Measurements from ENCODE around the gene GFRA4. TPM values are rescaled to one million over a fixed set of nuclear protein-coding genes. Genes with fewer than 3 reads are reported as not detected.

Gene GFRA4
- total and polyA plus RNA-seq, 2 experiments from 2014 or later, result not detected

- TF ChIP-seq, protein P1, sequence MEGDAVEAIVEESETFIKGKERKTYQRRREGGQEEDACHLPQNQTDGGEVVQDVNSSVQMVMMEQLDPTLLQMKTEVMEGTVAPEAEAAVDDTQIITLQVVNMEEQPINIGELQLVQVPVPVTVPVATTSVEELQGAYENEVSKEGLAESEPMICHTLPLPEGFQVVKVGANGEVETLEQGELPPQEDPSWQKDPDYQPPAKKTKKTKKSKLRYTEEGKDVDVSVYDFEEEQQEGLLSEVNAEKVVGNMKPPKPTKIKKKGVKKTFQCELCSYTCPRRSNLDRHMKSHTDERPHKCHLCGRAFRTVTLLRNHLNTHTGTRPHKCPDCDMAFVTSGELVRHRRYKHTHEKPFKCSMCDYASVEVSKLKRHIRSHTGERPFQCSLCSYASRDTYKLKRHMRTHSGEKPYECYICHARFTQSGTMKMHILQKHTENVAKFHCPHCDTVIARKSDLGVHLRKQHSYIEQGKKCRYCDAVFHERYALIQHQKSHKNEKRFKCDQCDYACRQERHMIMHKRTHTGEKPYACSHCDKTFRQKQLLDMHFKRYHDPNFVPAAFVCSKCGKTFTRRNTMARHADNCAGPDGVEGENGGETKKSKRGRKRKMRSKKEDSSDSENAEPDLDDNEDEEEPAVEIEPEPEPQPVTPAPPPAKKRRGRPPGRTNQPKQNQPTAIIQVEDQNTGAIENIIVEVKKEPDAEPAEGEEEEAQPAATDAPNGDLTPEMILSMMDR (IDR thresholded peaks at IDR 0.05; ENCODE audit: low read depth, low read length), result no peak
- H3K27ac ChIP-seq, result no peak overlapping the region
- no peaks in the 10 kb centered on the region for H3K4me1 ChIP-seq (ENCODE audit: low read depth)
- H3K27me3 ChIP-seq, result no peaks in the 10 kb centered on the region
- H3K4me3 ChIP-seq, result no peak overlapping the region
- no peaks in the 10 kb centered on the region for H3K9me3 ChIP-seq (ENCODE audit: low read depth)
- DNase-seq (ENCODE audit: low read depth in 1 of 2, low spot score in 1 of 2), result no peak
- no peaks in the 10 kb centered on the region for H3K36me3 ChIP-seq
These were observed 44.3 kb upstream of the GFRA4 start for GRCh38 chr20:3707508-3707899.

DNA sequence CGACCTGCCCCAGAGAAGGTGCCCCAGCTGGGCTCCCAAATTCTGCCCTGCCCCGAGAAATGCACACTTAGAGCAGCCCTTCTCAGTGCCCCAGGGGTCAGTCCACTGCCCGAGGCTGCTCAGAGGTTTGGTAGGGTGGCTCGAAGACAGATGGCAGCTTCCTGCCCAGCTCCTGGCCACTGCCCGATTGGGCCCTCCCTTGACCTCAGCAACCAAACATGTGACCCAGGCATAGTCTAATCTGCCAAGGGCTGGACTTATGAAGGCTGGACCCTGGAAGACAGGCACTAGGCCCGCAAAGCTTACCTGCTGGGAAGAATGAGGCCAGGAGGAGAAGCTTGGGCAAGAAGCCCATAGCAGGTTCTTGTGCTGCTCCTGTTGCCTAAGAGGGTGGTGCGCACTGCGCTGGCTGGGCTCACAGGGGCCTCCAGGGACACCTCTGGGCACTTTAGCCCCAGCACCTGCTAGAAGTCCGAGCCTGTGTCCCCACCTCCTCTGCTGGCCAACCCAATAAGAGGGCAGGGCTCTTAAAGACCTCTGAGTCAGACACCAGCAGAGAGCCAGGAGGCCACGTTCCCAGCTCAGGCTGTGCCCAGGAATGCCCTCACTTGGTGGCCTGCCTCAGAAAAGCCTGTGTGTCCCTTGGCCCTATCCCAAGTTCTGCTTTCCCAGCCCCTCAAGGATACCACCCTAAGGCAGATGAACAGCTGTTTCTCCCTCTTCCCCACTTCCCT lies 43.7 kb upstream of the GFRA4 start:
- Histone ChIP-seq H3K27me3 (no peaks in the 10 kb centered on the region), H3K36me3 (no peaks in the 10 kb centered on the region), H3K9me3 (ENCODE audit: low read depth) (no peaks in the 10 kb centered on the region), H3K27ac (no peak overlapping the region), H3K4me3 (no peak overlapping the region), H3K4me1 (ENCODE audit: low read depth) (no peaks in the 10 kb centered on the region)
- no peak for DNase-seq (ENCODE audit: low read depth in 1 of 2, low spot score in 1 of 2)
- TF ChIP-seq, protein P1 (IDR thresholded peaks at IDR 0.05; ENCODE audit: low read depth, low read length), result no peak

DNA sequence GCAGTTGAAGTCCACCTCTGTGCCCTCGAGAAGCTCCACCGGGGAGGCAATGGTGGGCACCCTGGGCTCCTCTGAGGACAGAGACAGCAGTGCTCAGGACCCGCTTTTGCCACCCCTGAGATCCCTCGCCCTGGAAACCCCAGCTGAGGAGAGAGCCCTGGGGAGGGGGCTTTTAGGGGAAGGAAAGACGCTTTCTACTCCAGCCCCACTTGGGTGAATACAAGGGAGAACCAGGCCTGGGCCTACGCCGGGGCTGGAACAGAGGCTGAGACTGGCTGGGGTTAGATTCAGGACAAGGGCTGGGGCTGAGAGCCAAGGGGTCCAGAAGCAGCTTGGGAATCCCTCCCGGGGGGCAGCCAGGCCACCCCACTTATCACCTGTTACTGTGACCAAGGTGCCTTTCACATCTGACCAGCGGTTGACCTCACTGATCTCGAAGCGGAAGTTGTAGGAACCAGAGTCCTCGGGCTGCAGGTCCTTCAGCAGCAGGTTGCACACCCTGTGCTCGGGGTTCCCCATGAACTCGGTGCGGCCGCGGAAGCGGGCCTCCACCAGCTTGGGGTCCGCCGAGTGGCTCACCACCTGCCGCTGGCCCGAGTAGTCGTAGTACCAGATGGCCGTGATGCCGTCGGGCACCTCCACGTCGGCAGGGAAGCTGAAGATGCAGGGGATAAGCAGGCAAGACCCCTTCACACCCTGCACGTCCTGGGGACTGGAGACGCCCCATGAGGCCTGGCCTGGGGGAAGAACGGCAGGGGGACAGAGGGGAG lies 43.0 kb upstream of the GFRA4 start:
- Histone ChIP-seq H3K27ac (no peak overlapping the region), H3K4me1 (ENCODE audit: low read depth) (no peaks in the 10 kb centered on the region), H3K27me3 (no peaks in the 10 kb centered on the region), H3K9me3 (ENCODE audit: low read depth) (no peaks in the 10 kb centered on the region), H3K36me3 (no peaks in the 10 kb centered on the region), H3K4me3 (no peak overlapping the region)
- no peak for DNase-seq (ENCODE audit: low read depth in 1 of 2, low spot score in 1 of 2)
- TF ChIP-seq, protein P1 (IDR thresholded peaks at IDR 0.05; ENCODE audit: low read depth, low read length), result no peak

DNA sequence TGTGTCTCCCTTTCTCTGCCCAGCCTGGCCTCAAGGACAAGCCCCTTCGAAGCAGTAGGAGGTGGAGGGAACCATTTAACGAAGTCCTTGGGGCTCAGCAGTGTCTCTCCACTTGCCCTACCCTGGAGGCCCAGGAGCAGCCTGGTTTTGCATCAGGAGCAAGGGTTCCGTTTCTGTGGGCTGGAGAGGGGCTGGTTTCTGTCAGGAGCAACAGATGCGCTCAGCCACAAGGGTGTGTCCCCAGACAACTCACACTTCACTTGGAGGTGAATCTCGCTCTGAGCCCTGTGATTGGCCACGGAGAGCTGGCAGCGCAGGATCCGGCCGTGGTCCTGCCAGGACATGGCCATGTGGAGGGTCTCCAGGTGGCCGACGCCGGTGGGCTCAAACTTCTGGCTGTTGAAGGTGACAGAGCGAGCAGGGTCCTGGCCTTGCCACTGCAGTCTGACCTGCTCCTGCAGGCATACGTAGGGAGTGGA lies 42.3 kb upstream of the GFRA4 start:
- TF ChIP-seq, protein P1 (IDR thresholded peaks at IDR 0.05; ENCODE audit: low read depth, low read length), result no peak
- no peak for DNase-seq (ENCODE audit: low read depth in 1 of 2, low spot score in 1 of 2)
- H3K9me3 ChIP-seq (ENCODE audit: low read depth), result no peaks in the 10 kb centered on the region
- H3K27ac ChIP-seq, result no peak overlapping the region
- H3K27me3 ChIP-seq, result no peaks in the 10 kb centered on the region
- no peaks in the 10 kb centered on the region for H3K4me1 ChIP-seq (ENCODE audit: low read depth)
- no peak overlapping the region for H3K4me3 ChIP-seq
- H3K36me3 ChIP-seq, result no peaks in the 10 kb centered on the region

DNA sequence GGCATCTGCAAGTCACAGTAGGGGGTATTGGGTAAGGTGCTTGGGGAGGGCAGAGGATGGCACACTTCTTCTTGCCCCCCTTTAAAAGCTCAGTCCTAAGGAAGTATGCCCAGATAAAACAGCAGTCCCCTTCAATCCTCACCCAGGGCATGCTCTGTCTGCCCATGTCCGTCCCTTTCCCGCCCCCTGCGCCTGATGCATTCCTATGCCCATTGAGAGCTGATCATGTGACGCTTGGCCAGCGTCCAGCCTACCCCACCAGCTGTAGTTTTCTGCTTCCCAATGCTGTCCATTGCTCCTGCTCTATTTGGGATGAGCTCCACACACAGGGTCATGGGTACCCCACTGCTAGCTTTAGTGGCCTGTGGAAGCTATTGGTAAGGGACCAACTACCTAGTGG lies 40.9 kb upstream of the GFRA4 start:
- H3K27ac ChIP-seq, result no peak overlapping the region
- no peaks in the 10 kb centered on the region for H3K9me3 ChIP-seq (ENCODE audit: low read depth)
- H3K36me3 ChIP-seq, result no peaks in the 10 kb centered on the region
- no peak overlapping the region for H3K4me3 ChIP-seq
- TF ChIP-seq, protein P1 (IDR thresholded peaks at IDR 0.05; ENCODE audit: low read depth, low read length), result no peak
- no peak for DNase-seq (ENCODE audit: low read depth in 1 of 2, low spot score in 1 of 2)
- H3K27me3 ChIP-seq, result no peaks in the 10 kb centered on the region
- H3K4me1 ChIP-seq (ENCODE audit: low read depth), result no peaks in the 10 kb centered on the region

All from cardiac muscle cell (in vitro differentiated cells and primary cell).